Stimulated activated CD4-positive, alpha-beta T cell treated with anti-CD3 and anti-CD28 coated beads, Interleukin-1b, Interleukin-23, amount 100 ng/mL, for 4 hours (primary cell): Measurements from ENCODE around the gene PPFIBP1.
"Not testable (repeated sequence)": the region's sequence is repeated elsewhere in the genome, so short reads cannot be mapped to it uniquely, and the experiment has no call there.

Experiments used
- DNase-seq, 2 donors: peaks; one replicate each; pipeline ENCODE4 v3.0.0-alpha.2; 2020; ENCODE audit warnings: low read depth in 2 of 2

PPFIBP1 gene

GRCh38 chr12:27592548-27592947, 68.5 kb downstream of the PPFIBP1 start:
- no peak for DNase-seq

GRCh38 chr12:27593266-27593665, 69.3 kb downstream of the PPFIBP1 start:
- DNase-seq, result no peak

DNA sequence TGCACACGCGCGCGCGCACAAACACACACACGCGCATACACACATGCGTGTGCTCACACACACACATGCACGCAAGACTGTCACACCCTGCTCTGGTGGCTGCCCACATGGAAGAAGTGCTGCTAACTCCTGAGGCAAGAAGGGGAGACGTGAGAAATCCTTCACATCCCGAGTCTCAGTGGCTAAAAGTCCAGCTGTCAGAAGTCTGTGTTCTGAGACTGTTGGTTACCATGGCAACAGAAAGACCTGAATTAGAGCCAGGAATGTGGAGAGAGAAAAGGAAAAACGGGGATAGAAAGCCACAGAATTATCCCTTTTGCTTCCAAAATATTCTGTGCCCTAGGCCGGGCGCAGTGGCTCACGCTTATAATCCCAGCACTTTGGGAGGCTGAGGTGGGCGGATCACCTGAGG, 71.2 kb downstream of the PPFIBP1 start:
- no peak for DNase-seq

DNA sequence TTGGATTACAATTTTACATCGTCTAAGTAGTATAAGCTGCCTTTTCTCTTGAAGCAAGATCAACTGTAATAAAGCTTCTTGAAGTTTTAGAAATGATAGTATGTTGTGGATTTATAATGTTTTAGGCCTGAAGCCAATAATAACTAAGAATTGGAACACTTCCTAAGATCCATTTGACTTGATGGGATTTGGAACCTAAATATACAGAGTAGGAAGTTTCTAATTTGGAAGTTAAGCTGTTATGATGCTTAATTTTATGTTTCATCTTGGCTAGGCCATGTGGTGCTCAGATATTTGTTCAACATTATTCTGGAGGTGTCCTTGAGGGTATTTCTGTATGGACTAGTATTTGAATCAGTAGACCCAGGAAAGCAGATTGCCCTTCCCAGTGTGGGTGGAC, 74.9 kb downstream of the PPFIBP1 start:
- not testable (repeated sequence) for DNase-seq

DNA sequence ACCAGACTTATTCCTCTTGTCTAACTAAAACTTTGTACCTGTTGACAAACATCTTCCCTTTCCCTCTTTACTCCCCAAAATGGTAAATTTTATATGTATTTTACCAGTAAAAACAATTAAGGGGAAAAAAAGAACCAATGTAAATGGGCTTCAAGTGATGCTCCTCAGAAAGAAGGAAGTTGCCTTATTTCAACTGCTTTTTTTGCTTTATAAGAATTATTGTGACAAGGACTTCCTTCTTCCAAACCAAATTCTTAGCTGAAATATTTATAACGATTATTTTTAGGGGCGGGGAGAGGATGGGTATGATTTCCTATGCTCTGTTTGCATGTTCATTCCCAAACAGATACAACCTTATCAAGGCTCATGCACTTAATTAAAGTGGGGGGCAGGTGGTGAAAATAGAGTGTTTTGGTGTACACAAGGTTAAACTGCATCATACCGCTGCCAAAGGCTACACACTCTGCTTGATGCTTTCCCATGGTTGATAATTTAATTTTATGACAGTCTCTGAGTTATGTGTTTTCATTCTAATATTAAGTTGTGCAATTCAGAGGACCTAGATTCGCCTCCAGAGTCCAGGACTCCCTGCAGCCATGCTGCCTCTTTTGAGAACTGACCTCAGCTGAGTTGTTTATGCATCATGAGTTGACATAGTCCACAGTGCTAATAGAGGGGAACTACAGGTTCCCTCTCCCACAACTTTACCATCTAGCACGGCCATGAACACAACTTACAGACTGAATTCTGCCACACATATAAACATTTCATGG, 77.2 kb downstream of the PPFIBP1 start:
- not testable (repeated sequence) for DNase-seq

DNA sequence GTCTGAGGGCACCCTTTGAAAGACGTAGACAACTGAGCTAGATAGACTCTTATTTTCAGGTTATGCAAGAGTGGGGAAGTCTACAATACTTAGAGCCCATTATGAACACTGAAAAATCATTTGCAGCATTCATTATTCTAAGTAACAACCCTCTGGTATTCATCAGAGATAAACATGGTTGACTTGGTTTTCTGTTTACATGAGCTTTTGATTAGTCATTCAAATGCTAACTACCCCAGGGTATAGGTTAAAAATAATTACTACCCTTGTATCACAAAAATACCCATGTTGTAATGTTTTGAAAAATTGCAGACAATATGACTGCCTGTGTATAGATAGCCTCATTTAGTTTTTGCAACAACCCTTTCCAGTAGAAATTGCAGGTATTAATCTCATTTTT, 78.5 kb downstream of the PPFIBP1 start:
- no peak for DNase-seq

GRCh38 chr12:27604431-27604830, 80.4 kb downstream of the PPFIBP1 start:
- DNase-seq, result no peak

DNA sequence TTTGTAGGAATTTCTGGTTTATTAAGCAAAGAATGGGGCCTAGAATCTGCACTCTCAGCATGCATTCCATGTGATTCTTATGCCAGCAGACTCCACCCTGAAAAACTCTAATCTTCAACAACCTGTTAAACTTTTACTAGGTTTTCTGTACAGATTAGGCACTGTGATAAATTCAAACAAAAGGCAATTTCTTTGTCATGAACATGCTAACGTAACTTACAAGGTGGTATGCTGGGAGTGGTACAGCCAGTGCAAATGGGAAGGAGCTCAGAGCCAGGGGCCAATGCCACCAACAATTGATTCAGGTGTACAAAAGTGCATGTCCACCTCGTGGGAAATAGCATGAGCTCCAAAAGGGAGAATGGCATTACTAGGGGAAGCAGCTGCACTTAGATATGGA, 83.0 kb downstream of the PPFIBP1 start:
- no peak for DNase-seq

DNA sequence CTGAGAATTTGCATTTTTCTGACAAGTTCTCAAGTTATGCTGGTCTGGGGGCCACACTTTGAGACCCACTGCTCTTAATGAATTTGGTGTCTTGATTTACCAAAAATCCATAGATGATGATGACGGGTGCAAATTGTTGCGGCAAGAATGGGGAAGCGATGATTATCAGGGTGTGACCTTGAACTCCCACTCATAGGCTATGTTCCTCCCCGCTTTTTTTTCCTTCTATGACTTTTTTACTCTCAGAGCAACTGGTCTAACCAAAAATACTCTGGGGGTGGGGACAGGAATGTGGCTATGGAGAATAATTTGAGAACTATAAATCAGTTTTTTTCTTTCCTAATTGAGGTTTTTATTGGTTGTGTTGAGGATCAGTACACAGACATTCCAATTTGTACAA, 83.6 kb downstream of the PPFIBP1 start:
- no peak for DNase-seq

DNA sequence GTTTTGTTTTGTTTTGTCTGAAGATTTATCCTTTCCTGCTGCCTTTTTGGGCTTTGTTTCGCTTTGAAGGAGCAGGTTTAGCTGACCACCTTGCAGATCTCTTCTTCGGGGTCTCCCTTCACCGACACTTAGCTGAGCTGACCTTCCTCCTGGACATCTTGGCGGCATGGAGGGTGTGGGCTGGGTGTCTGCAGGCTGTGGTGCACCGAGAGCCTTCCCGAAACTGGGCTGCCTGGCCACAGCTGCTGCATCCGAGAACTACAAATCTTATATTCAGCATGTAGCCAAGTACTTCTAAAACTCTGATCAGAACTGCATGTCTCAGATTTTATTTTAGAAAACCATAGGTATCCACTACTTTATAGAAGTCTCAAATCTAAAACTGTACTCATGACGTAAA, 84.9 kb downstream of the PPFIBP1 start:
- no peak for DNase-seq

DNA sequence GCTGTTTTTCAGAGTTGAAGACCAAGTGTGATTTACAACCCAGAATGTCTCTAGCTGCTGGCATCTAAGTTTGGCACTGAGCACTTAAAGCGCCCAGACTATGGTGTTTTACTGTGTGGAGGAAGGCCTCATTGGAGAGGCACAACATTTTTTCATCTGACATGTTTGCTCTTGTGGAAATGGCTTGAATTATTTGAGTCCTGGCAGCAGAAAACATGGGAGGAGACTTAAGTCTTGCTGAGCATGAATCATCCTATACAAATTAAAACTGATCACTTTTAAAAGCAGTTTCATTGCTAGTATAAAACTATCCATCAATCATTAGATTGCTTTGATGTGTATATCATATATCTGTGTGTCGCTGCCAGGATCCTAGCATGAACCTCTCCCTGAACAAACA, 86.4 kb downstream of the PPFIBP1 start:
- no peak for DNase-seq

DNA sequence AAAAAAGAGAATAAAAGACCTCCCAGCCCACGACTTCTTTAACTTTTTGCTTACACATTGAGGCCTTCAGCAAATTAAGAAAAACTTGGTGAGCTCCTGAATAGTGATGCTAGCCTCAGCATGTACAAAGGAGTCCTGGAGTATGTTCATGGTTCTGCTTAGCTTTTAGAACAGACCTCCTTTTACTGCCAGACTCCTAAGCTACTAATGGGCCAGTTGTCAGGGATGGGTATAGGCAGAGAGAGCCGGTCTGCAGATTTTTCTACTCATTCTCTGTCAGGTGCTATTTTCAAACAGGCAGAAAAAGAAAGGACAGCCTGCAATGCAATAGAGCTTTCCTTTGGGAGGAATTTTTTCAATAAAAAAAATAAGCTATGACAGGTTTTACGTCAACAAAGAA, 90.4 kb downstream of the PPFIBP1 start:
- DNase-seq, result no peak

DNA sequence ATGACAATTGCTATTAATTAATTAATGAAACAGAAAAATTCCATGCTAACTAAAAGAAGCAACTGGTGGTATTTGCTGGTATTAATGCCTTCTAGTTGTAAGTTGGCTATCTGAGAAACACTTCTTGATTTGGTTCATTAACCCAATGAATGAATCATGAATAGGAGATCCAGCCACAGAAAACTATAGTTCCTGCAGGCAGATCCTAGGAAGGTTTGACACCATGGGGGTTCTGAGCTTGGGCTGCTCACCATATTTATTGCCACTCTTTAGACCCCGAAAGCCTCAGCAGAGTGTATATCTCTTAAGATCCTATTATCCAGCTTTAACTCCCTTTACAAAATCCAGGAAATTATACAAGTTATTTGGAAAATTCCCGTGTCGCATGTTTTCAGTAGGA, 90.9 kb downstream of the PPFIBP1 start:
- DNase-seq, result no peak

- DNase-seq, result no peak
Observed at GRCh38 chr12:27615331-27615891, 91.4 kb downstream of the PPFIBP1 start.

DNA sequence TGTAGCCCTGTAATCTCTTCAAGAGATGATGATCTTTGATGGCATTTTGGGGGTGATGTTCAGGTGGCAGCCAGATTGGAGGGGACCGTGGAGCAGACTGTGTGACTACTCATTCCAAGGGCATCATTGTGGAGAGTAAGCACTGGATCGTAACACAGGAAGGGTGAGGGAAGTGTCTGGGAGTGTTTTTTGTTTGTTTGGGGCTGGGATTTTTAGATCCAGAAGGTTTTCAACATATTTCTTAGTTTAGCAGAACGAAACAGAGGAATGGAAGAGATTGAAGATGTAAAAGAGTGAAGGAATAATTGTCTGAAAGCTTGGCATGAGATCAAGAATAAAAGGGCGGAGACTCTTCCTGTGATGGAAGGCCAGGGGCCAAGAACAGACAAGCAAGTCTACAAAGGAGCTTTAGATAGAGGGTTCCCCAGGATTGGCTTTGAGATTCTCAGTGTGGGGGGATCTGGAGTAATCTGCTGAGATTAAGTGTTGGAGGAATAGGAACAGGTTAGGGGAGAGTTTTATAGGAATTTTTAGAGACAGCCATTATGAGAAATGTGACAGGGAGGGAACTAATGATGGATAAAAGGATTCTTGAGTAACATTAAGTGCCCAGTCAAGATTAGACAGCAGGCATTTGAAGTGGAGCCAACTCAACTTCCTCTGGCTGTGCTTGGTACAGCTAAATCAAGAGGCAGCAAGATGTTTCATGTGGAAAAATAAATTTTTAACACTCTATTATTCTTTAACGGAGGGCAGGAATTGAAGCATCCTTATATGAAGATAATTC, 92.5 kb downstream of the PPFIBP1 start:
- no peak for DNase-seq

DNA sequence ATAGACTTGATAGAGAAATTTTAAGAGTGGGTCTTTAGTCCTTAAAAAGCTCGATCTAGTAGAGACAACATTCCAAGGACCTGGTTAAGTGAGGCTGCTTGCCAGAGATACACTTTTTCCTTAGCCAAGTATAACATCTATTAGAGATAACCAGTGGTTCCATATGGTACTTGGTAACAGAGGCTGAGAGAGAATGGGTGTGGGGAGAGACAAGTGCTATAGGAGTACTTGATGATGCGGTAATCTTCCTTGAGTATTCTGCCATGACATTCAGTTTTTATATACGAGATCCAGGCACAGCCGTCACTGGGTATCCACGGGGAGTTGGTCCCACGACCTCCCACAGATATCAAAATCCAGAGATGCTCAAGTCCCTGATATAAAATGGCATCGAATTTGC, 94.8 kb downstream of the PPFIBP1 start:
- no peak for DNase-seq

DNA sequence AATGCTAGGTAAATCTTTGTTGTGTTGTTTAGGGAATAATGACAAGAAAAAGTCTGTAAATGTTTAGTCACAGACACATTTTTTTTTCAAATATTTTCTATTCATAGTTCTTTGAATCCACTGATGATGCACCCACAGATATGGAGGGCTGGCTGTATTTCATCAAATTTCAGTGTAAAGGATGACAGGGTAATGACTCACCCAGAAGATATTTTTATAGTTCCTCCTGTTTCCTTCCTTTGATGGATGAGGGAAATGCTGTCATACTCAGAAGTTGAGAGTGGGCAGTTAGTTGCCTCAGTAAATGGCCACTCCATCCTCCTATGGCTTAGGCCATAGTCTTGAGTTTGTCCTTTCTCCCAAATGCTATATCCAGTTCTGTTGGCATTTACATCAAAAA, 95.3 kb downstream of the PPFIBP1 start:
- DNase-seq, result no peak

DNA sequence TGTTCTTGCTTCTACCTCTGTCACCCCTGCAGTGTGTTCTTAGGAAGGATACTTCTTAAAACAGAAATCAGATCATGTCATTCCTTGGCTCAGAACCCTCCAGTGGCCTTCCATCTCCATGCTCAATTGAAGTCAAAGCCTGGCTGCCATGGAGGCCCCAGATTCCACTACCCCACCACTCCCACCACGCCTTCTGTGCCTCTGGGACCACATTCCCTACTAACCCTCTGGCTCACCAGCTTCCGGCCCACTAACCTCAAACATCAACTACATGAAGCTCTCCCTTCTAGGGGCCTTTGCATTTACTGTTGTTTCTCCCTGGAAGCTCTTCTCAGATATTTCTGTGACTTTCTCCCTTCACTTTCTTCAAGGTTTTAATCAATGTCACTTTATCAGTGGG, 96.1 kb downstream of the PPFIBP1 start:
- no peak for DNase-seq

GRCh38 chr12:27622436-27623195, 98.6 kb downstream of the PPFIBP1 start:
- DNase-seq, result no peak

- DNase-seq, result no peak
Observed at GRCh38 chr12:27623645-27624044, 99.6 kb downstream of the PPFIBP1 start.

DNA sequence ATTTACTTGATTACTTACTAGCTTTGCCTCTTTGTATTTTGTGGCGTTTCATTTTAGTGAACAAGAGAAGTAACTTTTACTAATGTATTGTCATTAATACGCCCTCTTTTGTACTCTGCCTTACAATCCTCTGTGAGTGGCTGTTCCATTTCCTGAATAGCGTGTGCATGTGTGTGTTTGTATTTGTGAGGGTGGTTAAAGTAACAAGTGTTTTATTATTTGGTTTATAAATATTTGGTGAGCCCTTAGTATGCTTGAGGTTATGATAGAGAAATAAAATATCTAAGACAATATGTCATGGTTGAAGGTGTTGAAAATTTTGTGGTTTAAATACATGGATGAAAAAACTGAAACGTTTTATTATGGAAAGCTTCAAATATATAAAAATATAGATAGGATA, 100.6 kb downstream of the PPFIBP1 start:
- no peak for DNase-seq

GRCh38 chr12:27627123-27627852, 103.3 kb downstream of the PPFIBP1 start:
- no peak for DNase-seq
